WERI-Rb-1 (cell line): ENCODE data around the gene MYORG.

Experiments used
- DNase-seq: peaks from one replicate; pipeline ENCODE4 v3.0.0-alpha.2; 2020
- H3K27ac ChIP-seq: fragments of 250-450 bp; sonication (Bioruptor Pico); 2 replicates; pipeline ENCODE4 v1.5.1; 2020; ENCODE audit warnings: mild to moderate bottlenecking, moderate library complexity
- H3K27me3 ChIP-seq: fragments of 250-450 bp; sonication (Bioruptor Pico); 2 replicates; pipeline ENCODE4 v1.5.1; 2021; ENCODE audit warnings: mild to moderate bottlenecking, low read depth, moderate library complexity; ENCODE audit not compliant: insufficient read depth, severe bottlenecking
- H3K36me3 ChIP-seq: fragments of 250-450 bp; sonication (Bioruptor Pico); 2 replicates; pipeline ENCODE4 v1.5.1; 2020; ENCODE audit warnings: mild to moderate bottlenecking, moderate library complexity
- H3K4me3 ChIP-seq: 2 replicates; pipeline ENCODE4 v1.5.1; 2011; ENCODE audit warnings: low read depth, mild to moderate bottlenecking, control low read depth, low read length
- H3K9me3 ChIP-seq: fragments of 250-450 bp; sonication (Bioruptor Pico); 2 replicates; pipeline ENCODE4 v1.5.1; 2021; ENCODE audit warnings: mild to moderate bottlenecking, moderate library complexity; ENCODE audit not compliant: severe bottlenecking
- TF ChIP-seq, protein P1 (sequence below): IDR thresholded peaks from 2 replicates; pipeline ENCODE4 v1.5.1; 2011; ENCODE audit warnings: low read depth, mild to moderate bottlenecking, control low read depth, inconsistent platforms, low read length

MYORG gene

DNA sequence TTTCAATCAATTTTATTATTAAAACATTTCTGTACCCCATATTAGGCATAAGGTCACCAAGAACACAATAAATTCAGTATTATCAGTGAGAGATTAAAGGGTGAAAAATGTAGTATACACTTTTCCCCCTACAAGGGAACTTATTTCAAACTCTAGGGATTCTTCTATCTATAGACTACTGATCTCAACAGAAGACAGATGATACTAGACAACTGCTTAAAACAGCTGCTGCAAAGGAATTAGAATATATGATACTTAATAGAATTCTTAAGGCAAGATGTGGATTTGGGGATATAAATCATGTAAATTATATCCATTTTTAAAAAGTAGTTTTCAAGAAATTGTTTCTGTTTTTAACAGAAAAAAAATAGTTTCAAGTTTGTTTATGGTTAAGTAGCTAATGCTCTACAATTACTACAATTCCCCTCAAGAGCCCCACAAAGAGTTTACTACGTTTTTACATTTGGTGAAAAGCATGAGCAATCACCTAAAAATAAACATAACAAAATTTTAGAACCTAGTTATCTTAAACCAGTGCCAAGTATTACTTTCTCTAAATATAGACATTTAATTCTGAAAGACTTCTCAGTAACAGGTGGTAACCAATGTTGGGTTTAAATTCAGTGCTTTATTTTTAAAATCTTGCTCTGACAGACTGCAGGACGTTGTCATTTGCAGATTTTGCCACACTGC is 53.7 kb downstream of the MYORG start:
- H3K36me3 ChIP-seq: no peaks in the 10 kb centered on the region
- H3K4me3 ChIP-seq: no peak overlapping the region
- TF ChIP-seq, protein P1, sequence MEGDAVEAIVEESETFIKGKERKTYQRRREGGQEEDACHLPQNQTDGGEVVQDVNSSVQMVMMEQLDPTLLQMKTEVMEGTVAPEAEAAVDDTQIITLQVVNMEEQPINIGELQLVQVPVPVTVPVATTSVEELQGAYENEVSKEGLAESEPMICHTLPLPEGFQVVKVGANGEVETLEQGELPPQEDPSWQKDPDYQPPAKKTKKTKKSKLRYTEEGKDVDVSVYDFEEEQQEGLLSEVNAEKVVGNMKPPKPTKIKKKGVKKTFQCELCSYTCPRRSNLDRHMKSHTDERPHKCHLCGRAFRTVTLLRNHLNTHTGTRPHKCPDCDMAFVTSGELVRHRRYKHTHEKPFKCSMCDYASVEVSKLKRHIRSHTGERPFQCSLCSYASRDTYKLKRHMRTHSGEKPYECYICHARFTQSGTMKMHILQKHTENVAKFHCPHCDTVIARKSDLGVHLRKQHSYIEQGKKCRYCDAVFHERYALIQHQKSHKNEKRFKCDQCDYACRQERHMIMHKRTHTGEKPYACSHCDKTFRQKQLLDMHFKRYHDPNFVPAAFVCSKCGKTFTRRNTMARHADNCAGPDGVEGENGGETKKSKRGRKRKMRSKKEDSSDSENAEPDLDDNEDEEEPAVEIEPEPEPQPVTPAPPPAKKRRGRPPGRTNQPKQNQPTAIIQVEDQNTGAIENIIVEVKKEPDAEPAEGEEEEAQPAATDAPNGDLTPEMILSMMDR: no peak
- H3K9me3 ChIP-seq: no peaks in the 10 kb centered on the region
- H3K27me3 ChIP-seq: no peaks in the 10 kb centered on the region
- no peak overlapping the region for H3K27ac ChIP-seq
- no peak for DNase-seq

DNA sequence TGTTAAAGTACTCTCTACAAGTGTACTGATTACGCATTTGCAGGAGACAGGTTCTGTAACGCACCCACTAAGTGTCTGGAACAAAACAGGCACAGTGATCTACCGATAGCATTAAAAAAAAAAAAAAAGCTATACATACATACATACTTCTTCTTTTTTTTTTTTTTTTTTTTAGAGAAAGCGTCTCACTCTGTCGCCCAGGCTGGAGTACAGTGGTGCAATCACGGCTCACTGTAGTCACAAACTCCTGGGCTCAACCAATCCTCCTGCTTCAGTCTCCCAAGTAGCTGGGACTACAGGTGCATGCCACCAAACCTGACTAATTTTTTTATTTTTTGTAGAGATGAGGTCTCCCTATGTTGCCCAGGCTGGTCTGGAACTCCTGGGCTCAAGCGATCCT is 55.2 kb downstream of the MYORG start:
- Histone ChIP-seq H3K36me3 (no peaks in the 10 kb centered on the region), H3K27me3 (no peaks in the 10 kb centered on the region), H3K4me3 (no peak overlapping the region), H3K27ac (no peak overlapping the region), H3K9me3 (no peaks in the 10 kb centered on the region)
- no peak for DNase-seq
- TF ChIP-seq, protein P1: no peak

DNA sequence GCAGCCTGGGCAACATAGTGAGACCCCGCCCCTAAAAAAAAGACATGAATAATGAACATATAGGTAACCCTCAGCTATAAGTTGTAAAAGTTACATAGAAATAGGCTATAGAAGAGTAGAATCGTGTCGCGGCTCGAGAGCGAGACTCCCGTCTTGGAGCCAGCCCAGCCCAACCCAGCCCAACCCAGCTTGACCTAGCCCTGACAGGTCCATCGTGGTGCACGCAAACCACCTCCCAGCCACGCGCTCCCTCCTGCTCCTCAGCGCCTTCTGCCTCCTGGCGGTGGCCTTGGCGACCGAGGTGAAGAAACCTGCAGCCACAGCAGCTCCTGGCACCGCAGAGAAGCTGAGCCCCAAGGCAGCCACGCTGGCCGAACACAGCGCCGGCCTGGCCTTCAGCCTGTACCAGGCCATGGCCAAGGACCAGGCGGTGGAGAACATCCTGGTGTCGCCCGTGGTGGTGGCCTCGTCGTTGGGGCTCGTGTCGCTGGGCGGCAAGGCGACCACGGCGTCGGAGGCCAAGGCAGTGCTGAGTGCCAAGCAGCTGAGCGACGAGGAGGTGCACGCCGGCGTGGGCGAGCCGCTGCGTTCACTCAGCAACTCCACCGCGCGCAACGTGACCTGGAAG is 58.4 kb downstream of the MYORG start:
- DNase-seq: no peak
- no peaks in the 10 kb centered on the region for H3K27me3 ChIP-seq
- TF ChIP-seq, protein P1: no peak
- H3K4me3 ChIP-seq: no peak overlapping the region
- H3K27ac ChIP-seq: no peak overlapping the region
- H3K9me3 ChIP-seq: no peaks in the 10 kb centered on the region
- H3K36me3 ChIP-seq: no peaks in the 10 kb centered on the region

GRCh38 chr9:34317436-34317835 is 59.3 kb downstream of the MYORG start:
- no peak overlapping the region for H3K27ac ChIP-seq
- H3K9me3 ChIP-seq: no peaks in the 10 kb centered on the region
- no peaks in the 10 kb centered on the region for H3K36me3 ChIP-seq
- no peak overlapping the region for H3K4me3 ChIP-seq
- no peaks in the 10 kb centered on the region for H3K27me3 ChIP-seq
- TF ChIP-seq, protein P1: no peak
- DNase-seq: no peak
